Posterior cingulate gyrus (tissue), 11 donors: ENCODE results near the gene CREM.

ENCODE experiments used
- DNase-seq, 10 donors: peaks; one replicate each; pipeline versions ENCODE4 v3.0.0 to v3.0.0-alpha.2; 2020 to 2021; ENCODE audit warnings: mixed read lengths in 3 of 10
- intact Hi-C: fragments of 100-400 bp; cut with DNase I; formaldehyde crosslinking; loops from one replicate; pipeline ENCODE4 v1.15.1; 2023

Gene CREM

DNA sequence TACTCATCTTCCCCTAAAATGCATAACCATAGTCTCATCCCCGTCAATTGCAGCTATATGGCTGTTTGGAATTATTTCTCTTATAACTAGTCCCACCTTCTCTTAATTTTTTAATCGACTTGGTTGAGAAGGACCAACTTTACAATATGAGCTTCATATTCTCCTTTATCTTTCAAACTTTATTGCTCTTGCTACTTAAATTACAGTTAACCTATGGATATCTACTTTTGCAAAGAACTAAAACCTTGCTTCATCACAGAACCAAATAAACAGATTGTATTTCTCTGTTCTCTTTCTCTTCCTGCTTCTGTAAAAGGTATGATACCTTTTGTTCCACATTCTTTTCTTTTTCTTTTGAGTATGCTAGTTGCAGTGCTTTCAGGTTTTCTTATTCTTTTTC is 6.1 kb downstream of the CREM start:
- intact Hi-C loops = no loop called here
- DNase-seq = no peak

DNA sequence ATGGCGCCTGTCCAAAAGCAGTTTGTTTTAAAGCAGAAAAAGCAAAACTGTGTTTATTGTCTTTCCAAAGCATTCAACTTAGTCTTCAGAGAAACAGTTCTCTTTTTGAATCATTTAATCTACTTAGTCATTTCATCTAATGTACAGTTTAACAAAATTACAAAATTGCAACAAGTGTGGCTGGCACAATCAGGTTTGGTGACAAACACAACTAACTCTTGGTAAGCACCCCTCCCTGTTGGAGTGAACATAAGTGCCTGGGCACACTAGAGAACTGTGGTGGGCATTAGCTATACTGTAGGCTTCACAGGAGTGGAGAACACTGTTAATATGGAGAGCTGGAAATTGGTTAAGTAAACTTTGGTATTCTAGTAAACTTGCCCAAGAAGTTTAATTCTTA is 6.9 kb downstream of the CREM start:
- DNase-seq = no peak
- intact Hi-C loops = no loop called here

DNA sequence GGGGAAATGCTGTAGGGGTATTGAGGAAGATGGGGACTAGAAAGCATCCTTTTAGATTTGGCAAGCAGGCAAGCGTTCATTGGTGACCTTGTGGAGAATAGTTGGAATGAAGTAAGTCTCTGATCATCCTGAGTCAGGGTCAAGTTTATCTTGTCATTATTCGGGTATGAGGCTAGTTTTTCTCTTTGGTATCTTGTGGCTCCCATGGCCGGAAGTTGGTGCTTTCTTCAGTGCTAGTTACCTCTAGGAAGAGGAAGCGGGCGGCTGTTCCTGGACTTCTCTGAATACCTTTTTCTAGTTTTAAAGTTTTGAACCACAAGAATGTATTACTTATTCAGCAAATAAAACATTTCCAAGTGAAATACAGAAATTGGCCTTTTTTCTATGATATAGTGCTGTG is 9.2 kb downstream of the CREM start:
- intact Hi-C loops = no loop called here
- DNase-seq = no peak

DNA sequence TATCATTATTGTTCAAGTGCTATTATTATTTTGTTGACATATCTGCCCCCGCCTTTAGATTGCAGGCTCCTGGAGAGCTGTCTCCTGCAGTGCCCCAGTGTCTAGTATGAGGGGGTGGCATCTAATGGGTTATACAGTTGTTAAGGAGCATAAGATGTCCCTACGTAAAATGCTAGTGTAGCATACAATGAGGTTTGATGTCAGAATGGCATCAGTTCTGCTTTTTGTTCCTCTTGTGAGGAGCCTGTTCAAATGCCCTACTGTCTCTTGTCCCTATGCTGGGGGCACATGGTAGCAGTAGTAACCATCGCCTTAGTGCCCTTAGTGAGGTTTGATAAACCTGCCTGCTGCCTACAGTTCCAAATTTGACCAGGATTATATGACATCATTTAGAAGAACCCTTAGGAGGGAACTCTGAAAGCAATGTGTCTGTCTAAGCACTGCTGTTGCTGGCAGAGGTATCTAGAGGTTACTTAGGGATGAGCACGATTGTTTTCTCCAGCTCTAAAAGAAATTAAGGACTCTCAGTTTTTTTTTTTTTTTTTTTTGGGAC is 9.7 kb downstream of the CREM start:
- intact Hi-C loops = no loop called here
- no peak for DNase-seq

DNA sequence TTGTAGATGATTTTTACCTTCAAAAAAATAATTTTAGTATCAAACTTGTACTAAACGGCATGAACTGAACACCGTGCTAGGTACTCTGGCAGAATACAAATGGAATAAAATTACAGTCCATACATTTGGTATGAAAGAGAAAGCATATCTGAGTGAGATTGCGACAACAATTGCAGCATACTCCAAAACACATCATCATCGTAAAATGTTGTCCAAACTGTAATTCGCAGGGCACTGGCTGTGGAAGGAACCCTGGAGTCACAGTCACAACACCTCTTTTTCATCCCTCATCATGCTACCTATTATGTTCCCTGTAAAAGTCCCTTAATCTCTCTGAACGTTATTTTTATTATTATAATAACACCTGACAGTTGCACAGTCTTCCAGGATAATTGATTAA is 13.5 kb downstream of the CREM start:
- intact Hi-C loops = no loop called here
- no peak for DNase-seq

DNA sequence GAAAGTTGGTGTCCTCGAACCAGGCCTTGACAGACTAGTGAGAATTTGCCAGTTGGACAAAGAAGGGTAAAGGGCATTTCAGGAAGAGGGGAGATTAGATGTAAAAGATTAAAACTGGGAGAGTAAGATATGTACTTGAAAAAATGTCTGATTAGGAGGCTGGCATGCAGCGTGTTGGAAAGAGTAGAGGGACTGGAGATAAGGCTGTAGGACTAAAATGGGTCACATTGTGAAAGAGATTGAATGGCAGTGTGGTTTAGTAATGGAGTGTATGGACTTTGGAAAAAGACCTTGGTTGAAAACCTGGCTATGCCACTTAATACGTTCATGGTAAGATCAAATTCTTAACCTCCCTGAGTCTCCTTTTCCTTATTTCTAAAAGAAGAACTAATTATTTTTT is 14.1 kb downstream of the CREM start:
- intact Hi-C loops = no loop called here
- DNase-seq = no peak

DNA sequence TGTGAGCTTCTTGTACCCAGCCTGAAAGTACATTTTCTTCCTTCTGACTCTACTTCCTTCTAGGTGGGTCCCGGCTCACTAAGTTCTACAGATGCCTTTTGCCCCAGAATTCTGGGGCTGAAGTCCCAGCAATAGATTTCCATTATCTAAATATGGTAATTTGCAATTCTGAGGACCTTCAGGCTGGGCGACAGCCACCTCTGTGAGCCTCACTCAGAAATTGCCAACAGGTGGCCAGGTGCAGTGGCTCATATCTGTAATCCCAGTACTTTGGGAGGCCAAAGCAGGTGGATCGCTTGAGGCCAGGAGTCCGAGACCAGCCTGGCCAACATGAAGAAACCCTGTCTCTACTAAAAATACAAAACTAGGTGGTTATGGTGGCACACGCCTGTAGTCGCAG is 23.7 kb downstream of the CREM start:
- DNase-seq = no peak
- intact Hi-C loops = no loop called here

DNA sequence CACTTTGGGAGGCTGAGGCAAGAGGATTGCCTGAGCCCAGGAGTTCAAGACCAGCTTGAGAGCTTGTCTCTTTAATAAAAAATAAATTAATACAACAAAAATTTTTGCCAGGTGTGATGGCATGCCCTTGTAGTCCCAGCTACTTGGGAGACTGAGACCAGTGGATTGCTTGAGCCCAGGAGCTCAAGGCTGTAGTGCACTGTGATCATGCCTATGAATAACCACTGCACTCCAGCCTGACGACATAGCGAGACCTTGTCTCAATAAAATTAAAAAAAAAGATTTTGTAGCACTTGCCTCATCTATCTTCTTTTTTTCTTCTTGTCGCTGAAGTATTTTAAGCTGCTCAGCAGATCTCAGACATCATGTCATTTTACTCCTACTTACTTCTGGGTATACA is 26.3 kb downstream of the CREM start:
- intact Hi-C loops = no loop called here

DNA sequence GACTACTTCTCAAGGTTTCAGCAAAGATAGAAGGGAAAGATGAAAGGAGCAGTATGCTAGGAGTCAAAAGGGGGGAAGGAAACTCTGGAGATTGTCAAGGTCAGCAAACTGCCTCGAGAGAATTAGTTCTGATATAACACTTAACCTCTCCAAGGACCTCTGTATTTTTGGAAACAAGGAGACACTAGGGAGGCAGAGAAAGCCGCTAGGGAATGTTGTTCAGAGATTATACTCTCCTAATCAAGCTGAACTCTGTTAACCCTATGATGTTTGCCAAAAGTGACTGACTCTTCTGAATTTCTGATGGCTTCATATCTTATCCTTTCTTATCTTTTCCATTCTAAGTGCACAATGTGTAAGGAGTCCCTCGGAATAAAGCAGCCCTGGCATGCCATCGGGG is 27.1 kb downstream of the CREM start:
- no peak for DNase-seq
- intact Hi-C loops = no loop called here

More for the DNA sequence above, 26.3 kb downstream of the CREM start:
- DNase-seq = no peak

DNA sequence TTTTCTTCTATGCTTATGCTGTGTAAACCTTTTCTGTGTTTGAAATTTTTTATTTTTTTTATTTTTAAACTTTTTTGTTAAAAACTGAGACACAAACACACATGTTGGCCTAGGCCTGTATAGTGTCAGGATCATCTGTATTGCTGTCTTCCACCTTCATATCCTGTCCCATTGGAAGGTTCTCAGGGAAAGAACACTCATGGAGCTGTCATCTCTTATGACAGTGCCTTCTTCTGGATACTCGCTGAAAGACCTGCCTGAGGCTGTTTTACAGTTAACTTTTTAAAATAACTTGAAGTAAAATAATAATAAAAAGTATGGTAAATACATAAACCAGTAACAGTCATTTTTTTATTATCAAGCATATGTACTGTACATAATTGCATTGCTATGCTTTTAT is 34.1 kb downstream of the CREM start:
- no peak for DNase-seq
- intact Hi-C loops = no loop called here

DNA sequence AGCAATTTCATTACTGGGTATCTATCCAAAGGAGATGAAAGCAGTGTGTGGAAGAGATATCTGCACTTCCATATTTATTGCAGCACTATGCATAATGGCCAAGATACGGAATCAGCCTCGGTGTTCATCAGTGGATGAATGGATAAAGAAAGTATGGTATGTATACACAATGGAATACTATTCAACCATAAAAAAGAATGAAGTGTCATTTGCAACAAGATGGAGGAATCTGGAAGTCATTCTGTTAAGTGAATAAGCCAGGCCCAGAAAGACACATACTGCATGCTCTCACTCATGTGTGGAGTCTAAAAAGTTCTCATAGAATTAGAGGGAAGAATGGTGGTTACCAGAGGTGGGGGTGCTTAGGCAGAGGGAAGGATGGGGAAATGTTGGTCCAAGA is 35.3 kb downstream of the CREM start:
- intact Hi-C loops = no loop called here
- DNase-seq = no peak

DNA sequence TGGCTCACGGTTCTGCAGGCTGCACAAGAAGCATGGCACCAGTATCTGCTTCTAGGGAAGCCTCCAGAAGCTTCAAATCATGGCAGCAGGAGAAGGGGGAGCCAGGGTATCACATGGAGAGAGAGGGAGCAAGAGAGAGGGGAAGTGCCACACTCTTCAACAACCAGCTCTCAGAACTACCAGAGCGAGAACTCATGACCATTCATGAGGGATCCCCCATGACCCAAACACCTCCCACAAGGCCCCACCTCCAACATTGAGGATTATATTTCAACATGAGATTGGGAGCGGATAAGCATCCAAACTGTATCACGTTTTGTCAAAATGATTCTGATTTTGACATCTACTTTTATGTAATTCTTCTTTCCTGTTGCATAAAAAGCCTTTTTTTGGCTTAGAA is 38.5 kb downstream of the CREM start:
- intact Hi-C loops = no loop called here
- no peak for DNase-seq

DNA sequence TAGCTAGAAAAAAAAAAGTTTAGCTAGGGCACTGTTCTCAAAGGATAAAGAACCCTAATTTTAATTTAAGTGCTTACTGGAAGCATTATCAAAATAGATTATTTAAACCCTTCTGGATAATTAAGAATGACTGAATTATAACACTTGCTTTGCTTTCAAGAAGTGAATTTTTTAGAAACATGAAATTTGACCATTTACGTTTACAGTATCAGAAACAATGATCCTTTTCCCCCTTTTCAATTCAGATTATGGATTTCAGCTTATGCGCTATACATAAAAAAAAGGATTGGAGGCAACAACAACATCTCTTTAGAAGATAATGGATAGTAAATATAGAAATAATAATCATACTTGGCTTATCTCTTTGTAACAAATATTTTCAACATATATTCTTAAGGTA is 39.2 kb downstream of the CREM start:
- intact Hi-C loops = no loop called here
- DNase-seq = no peak

DNA sequence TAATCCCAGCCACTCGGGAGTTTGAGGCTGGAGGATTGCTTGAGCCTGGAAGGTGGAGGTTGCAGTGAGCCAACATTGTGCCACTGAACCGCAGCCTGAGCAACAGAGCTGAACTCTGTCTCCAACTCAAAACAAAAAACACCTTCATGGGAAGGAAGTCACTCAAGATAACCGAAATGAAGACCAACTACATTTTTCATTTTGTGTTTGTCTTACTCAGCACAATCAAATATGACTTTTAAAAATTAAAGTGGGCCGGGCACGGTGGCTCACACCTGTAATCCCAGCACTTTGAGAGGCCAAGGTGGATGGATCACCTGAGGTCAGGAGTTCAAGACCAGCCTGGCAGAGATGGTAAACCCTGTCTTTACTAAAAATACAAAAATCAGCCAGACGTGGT is 40.0 kb downstream of the CREM start:
- no peak for DNase-seq
- intact Hi-C loops = no loop called here

DNA sequence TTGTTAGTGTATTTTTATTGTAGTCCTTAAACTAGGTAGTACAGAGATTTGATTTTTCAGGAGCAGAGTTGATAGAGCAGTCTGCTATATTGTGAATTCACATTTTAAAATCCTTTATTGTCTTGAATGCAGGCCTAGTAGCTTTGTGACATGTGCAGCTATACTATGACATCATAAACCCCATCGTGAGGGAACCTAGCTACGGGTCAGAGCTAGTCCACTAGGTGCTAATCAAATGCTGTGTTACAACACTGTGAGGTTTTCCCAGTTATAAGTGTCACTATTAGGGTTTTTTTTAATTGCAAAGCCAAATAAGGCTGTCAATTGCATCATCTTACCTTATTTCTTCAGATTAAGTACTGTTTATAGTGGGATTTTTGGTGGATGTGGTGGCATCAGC is 40.7 kb downstream of the CREM start:
- DNase-seq = no peak
- intact Hi-C loops = no loop called here

DNA sequence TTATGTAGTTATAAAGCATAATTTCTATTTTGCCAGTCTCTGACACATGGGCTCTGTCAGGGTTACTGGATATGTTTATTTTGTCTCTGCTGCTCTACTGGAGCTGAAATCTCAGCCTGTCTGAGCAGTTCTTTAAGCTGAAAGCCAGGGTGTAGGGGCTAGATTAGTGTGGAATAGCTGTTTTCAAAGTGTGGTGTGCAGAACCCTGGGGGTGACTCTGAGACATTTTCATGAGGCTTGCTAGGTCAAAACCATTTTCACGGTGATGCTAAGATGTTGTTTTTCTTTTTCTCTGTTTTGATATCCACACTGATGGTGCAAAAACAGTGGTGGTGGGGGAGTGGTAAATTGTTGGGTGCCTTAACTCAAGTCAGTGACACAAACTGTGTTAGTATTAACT is 45.5 kb downstream of the CREM start:
- intact Hi-C loops = no loop called here
- no peak for DNase-seq

DNA sequence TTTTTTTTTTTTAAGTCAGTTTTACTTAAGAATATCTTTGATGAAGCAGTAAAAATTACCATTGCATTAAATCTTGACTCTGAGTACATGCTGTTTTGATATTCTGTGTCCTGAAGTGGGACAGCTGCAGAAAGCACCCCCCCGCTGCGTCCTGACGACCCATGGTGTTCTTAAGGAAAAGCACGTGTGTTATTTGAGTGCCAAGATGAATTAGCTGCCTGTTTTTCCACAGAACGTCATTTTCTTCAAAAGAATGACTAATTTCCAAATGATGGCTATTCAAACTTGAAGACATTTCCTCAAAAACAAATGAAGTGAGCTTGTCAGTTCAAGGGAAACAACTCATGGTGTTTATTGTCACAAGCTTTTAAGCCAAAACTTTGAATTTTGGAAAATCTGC is 45.9 kb downstream of the CREM start:
- intact Hi-C loops = no loop called here
- DNase-seq = no peak

DNA sequence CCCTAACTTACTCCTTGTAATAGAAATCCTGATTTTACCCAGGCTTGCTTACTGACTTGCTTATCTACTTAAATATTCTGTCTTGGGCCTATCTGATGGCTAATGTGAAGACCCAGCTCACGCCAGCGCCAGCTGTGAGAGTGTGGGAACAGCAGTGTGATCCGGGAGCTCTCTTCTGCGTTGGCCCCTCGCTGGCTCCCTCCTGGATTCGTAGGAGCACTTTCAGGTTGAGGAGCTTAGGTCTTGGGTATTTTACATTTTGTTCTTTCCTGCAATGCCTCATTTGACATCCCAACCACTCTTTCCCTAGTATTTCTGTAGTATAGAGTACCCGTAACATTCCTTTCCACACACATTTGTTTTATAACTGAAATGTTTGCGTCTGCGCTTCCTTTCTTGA is 51.7 kb downstream of the CREM start:
- no peak for DNase-seq
- intact Hi-C loops = no loop called here

DNA sequence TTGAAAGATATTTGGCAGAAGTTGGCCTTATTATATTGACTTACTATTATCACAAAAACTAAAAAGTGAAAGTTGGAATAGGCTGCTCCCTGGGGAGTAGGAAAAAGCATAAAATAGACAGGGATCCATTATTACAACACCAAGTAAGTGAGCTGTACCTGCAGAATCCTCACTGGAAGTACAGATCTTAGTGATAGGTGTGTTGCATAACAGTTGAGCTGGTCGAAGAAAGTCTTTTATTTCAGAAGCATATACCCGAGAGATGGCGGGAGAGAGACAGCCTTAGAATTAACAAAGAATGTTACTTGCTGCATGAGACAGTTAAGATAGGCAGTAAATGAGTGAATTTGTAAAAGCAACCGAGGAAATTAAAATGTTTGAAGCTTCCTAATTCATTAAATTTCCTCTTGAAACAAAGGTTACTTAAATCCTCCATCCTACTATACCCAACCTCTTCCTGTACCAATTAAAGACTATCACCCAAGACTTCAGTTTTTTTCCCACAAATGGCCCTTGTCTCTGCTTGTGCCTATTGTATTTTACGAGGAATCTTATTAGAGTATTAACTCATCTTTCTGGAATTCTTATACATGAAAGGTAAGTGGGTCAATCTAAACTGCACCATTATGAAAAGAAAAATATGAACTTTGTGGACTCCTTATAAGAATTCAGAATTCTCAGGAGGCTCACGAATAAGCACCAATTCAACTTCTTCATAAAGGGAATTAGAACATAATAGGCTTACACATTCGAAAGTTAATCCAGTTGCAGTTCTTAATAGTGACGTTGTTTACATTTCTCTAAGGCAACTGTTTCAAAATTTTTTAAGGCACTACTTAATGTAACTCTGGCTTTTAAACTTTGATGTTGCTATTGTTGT is 56.2 kb downstream of the CREM start:
- DNase-seq = no peak
- intact Hi-C loops = no loop called here

DNA sequence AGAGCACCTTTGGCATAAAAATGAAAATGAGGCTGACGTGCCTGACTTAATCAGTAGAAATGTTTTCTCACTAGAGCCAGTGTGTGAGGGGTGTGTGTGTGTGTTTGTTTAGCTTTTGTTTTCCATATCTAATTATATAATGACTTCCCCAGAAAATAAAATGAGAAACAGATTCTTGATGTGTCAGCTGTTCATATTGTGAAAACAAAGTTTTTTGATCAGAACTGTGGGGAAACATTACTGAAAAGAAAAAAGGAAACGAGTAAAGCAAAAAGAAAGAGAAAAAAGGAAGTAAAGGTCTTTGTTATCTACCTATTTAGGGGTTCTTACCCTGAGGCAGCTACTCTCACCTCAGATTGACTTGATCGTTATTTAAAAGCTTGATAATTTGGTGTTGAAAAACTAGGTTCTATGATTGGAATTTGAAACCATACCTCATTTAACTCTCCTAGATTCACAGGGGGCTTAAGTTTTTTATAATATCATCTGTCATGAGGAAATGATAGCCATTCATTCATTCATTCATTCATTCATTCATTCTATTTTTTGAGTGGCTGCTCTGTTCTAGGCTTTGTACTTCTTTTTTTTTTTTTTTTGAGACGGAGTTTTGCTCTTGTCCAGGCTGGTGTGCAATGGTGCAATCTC is 58.0 kb downstream of the CREM start:
- intact Hi-C loops = no loop called here
- DNase-seq = no peak

DNA sequence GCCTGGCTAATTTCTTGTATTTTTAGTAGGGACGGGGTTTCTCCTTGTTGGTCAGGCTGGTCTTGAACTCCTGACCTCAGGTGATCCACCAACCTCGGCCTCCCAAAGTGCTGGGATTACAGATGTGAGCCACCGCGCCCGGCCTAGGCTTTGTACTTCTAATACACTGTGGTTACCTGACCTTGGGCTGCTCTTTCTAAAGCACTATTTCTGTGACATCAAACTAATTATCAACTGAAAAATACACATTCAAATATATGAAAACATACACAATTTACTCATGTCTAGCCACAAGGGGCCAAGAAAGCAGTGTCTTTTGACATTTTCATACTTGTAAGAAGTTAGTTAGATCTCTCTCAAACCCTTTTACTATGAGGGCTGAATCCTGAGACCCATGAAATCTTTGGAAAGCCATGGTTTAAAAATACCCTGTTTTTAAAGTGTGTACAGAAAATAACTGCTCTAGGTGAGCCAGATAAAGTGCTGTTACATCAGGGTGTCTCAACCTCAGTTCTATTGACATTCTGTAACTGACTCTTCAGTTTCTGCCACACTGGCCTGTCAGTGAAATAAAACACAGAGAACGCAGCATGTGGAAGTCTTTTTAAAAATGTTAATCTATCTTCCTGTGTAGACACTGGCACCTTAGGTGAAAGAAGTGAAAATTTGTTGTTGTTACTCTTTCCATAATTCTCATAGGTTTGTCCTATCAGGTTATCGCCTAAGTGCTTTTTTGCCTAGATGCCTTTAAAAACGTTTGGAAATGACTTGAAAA is 58.8 kb downstream of the CREM start:
- intact Hi-C loops = no loop called here
- no peak for DNase-seq
